ENCODE data around the gene PARP8.

PARP8 gene

GRCh38 chr5:50856401-50857119 lies 190.1 kb downstream of the PARP8 start:
- no peak for DNase-seq

DNA sequence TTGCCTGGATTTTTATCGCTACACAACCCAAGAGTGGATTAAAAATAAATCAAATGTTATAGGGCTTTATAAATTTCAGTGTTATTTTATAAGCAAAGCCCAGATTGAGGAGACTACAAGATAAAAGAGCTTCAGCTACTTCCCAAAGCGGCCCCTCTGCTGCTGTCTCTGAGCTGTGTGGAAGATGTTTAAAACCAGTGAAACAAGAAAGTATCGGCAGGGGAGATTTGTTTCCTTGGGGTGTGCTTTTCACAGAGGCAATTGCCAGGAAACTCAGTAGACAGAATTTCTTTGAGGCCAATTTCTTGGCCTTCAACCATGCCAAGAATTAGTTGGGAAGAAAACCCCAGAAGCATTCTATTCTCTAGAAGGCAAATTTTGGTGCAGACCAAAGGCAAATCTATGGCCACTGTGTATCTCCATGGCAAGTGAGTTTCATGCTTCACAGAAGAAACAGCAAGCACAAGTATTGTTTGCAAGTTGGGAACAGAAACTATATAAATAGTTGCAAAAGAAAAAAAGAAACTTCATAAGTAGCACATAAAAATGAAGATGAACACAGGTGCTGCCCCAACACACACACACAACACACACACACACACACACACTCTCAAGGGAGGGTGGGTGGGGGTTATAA lies 197.2 kb downstream of the PARP8 start:
- no peak for DNase-seq

DNA sequence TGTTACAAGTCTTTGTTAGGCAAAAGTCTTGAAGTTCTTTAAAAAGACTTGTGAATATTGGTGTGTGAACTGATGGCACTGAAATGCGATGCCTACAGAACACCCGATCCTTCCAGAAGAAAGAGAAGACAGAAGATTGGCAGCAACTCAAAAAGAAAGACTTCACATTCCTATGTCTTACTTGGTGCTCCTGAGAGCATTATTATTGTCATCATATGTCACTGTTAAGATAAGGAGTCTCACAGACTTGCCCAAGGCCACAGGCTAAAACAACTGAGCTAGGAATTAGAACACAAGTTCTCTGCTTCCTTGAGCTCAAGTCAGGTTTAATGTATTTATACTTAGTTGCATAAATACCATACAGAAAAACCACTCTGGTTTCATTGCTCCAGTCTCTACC lies 198.0 kb downstream of the PARP8 start:
- DNase-seq = no peak

- DNase-seq = no peak
These were observed 200.0 kb downstream of the PARP8 start for GRCh38 chr5:50866415-50866814.

GRCh38 chr5:50867140-50867539 lies 200.7 kb downstream of the PARP8 start:
- DNase-seq = no peak

DNA sequence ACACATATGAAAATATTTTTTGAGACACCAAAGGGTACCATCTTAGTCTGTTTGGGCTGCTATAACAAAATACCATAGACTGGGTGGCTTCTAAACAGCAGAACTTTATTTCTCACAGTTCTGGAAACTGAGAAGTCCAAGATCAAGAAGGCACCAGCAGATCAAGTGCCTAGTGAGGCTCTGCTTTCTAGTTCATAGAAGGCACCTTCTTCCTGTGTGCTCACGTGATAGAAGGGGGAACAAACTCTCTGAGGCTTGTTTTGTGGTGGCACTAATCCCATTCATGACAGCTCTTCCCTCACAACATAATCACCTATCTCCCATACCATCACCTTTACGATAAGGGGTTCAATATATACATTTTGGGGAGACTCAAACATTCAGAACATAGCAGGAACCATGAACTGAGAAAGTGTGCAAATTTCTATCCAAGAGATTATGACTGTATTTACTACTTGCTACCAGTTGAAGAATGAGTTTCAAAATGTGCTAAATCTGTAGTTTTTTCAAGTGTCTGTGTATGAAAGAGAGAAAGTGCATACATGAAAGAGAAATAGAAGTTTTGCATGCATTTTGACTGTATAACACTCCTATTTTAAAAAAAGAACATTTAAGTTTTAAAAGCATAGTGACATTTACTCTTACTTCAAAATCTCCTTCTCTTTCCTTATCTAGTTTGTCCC lies 207.3 kb downstream of the PARP8 start:
- no peak for DNase-seq

DNA sequence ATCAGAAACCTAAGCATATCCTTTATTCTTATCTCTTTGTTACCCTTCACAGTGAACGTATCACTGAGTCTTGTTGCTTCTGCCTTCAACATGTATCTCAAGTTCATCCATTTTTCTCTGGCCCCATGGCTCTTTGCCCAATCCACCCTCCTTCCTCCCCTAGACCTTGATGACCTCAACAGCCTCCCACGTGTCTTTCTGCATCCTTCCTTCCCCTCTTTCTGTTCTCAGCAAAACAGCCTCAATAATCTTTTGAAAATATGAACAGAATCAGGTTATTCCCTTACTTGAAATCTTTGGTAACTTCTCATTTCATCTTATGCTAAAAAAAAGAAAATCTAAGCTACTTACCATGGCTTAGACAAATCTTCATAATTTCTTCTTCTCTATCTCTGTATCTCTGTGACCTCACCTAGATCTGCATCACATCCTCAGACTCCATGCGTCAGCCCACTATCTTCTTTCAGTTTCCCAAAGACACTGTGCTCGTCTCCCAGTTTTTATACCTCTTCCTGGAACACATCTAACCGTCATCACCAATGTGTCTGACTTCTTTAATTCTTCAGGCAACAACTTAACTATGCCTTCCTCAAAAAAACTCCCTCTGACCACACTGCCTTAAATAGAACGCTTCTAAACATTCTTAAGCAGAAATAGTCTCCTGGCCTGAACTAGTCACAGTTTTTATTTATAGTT lies 208.0 kb downstream of the PARP8 start:
- DNase-seq = no peak

DNA sequence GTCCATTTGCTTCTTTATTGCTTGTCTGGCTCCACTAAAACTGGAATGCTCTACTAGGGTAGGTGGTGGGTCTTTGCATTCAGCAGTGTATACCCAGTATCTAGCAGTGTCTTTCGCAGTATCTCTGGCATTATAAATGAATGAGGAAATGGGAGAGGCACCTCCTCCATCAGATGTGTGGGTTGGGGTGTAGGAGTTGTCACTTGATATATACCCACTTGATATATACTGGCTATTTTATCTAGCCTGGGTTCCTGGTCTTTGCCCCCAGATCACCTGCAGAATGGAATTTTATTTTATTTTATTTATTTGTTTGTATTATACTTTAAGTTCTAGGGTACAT lies 208.5 kb downstream of the PARP8 start:
- DNase-seq = no peak

DNA sequence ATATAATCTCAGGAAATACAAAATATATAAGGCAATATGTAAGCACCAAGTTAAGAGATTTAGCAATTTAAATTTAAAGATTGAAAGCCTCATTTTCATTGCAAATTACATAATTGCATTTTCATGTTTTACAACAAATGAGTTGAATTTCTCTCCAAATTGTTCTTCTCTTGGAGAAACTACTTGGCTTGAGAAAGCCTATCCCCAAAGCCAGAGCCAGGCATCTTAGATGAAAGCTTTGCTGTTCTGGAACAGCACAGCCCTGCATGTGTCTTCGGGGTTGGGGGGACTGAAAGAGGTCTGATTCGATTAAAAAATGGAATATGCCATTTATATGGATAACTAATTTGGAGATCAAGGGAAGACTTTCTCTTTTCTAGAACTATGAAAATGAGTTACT lies 212.0 kb downstream of the PARP8 start:
- no peak for DNase-seq

DNA sequence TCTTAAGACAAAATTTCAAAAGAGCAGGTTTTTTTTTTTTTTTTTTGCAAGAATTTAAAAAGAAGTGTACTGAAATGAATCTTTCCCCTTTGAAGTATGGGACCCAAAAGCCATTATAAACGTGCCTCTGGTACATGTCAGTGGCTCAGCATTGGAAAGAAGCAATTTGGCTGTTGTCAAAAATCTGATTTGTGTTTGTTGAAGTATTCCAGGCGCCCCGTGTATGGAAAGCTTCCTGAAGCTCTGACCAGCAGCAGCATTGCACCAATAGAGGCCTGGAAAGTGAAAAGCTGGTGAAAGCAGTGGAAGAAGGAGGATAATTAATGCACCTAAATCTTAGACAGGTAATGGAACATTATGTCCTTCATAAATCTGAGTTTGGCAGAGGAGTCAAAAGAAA lies 215.0 kb downstream of the PARP8 start:
- DNase-seq = no peak

DNA sequence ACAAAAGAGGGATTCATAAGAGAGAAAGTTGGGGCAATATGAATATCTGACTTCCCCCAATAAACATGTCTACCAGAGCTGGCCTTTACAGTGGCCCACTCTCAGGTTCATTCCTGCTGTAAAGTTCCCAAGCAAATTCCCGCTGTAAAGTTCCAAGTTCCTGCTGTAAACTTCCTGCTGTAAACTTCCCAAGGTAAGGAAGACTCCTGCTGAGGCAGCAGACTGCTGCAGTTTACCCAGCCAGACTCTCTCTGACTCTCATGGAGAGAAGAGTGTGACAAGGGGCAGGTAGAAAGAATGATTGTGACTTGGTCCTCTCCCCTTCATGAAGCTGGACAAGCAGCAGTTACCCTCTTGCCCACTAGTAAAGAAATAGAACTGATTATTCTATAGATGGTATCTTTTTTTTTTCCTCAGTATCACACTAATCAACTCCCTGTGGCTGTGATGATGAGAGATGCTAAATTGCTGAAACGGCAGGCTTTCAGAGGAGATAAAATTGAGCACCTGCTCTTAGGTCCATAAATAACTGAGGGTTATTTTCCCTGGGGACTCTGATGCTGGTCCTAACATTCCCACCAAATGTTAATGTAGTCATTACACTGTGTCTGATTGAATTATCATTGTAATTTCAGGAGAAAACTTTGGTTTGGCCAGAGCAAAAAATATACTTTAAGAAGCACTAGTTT lies 220.4 kb downstream of the PARP8 start:
- DNase-seq = no peak

DNA sequence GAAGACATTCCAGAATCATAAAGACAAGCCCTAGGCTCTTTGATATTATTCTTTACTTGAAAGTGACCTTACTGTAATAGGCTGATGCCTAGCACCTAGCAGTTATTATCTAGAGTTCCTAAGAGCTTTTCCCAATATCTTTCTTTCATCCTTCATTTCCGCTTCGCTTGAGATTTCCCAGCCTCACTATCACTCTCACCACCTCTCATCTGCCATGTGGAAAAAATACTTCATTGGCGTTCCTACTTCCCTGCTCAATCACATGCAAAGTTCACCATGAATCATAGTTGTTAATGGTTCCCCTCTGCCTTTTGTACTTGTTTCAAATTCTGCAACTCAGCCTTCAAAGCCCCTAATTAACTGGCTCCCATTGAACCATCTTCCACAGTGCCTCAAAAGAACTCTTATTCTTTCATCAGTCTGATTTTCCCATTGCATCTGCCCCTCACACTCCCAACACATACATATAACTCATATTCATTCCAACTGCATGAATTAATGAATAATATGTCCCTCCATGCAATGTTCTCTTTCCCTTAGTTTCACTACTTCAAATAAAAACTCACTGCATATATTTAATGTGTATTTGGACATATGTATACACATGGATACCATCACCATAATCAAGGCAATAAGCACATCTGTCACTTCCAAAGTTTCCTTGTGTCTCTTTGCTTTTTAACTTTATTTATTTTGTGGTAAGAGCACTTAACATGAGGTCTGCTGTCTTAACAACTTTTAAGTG lies 221.6 kb downstream of the PARP8 start:
- no peak for DNase-seq

DNA sequence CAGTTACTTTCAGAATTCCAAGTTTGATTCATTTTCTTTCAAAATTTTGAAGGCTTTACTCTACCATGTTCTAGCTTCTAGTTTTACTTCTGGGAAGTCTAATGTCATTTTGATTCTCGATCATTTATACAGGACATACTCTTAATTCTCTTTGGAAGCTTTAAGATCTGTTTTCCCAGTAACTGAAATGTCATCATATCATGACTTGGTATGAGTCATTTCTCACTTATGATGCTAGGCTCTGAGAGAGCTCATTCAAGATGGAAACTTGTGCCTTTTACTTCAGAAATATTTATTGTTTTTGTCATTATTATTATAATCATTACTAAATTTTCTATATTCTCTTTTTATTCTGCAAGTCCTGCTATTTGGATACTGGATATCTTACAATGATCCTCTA lies 222.3 kb downstream of the PARP8 start:
- DNase-seq = no peak

GRCh38 chr5:50889790-50890189 lies 223.4 kb downstream of the PARP8 start:
- no peak for DNase-seq
